Medulla oblongata (tissue), 1 donor: ENCODE measurements around the gene ZNF585A.
"Not testable (repeated sequence)": the region's sequence is repeated elsewhere in the genome, so short reads cannot be mapped to it uniquely, and the experiment has no call there.

Experiments used
- DNase-seq: peaks from one replicate; pipeline ENCODE4 v3.0.0-alpha.2; 2015; ENCODE audit errors: extremely low spot score

ZNF585A gene

GRCh38 chr19:37172368-37173366 is at the start of gene ZNF585A:
TSS of gene ZNF585A (minus strand) at chr19:37172695. CDS start at chr19:37169910, 2,785 bp downstream.
- peak; percentile 99 for DNase-seq

- no peak for DNase-seq
Measured at GRCh38 chr19:37221136-37221535, 48.6 kb upstream of the ZNF585A start.

- DNase-seq: no peak
Measured at GRCh38 chr19:37220383-37220782, 47.9 kb upstream of the ZNF585A start.

GRCh38 chr19:37218592-37218935 is 46.1 kb upstream of the ZNF585A start:
- peak; percentile 17 for DNase-seq

- peak; percentile 97 for DNase-seq
Measured at GRCh38 chr19:37217775-37218591, 45.5 kb upstream of the ZNF585A start, which contains the start of gene ZNF383. TSS of gene ZNF383 (plus strand) at chr19:37218214. CDS start at chr19:37230454, 12,240 bp downstream.

GRCh38 chr19:37217480-37217774 is 44.9 kb upstream of the ZNF585A start:
- DNase-seq: no peak

- no peak for DNase-seq
Measured at GRCh38 chr19:37197768-37198167, 25.3 kb upstream of the ZNF585A start.

GRCh38 chr19:37197115-37197514 is 24.6 kb upstream of the ZNF585A start:
- DNase-seq: not testable (repeated sequence)

GRCh38 chr19:37195248-37195647 is 22.8 kb upstream of the ZNF585A start:
- DNase-seq: not testable (repeated sequence)

- not testable (repeated sequence) for DNase-seq
Measured at GRCh38 chr19:37186071-37186470, 13.6 kb upstream of the ZNF585A start.

- no peak for DNase-seq
Measured at GRCh38 chr19:37165635-37166034, 6.9 kb downstream of the ZNF585A start.

GRCh38 chr19:37160153-37160552 is 12.3 kb downstream of the ZNF585A start:
- DNase-seq: no peak

- no peak for DNase-seq
Measured at GRCh38 chr19:37148214-37148613, 24.3 kb downstream of the ZNF585A start.

- no peak for DNase-seq
Measured at GRCh38 chr19:37136111-37136510, 36.4 kb downstream of the ZNF585A start.

- no peak for DNase-seq
Measured at GRCh38 chr19:37128821-37129177, 43.7 kb downstream of the ZNF585A start.

- DNase-seq: no peak
Measured at GRCh38 chr19:37127999-37128820, 44.3 kb downstream of the ZNF585A start.

GRCh38 chr19:37122093-37122492 is 50.4 kb downstream of the ZNF585A start:
- DNase-seq: not testable (repeated sequence)

GRCh38 chr19:37114001-37114400 is 58.5 kb downstream of the ZNF585A start:
- DNase-seq: no peak

GRCh38 chr19:37111753-37112152 is 60.7 kb downstream of the ZNF585A start:
- not testable (repeated sequence) for DNase-seq

GRCh38 chr19:37104135-37104534 is 68.4 kb downstream of the ZNF585A start:
- DNase-seq: not testable (repeated sequence)

- DNase-seq: no peak
Measured at GRCh38 chr19:37098570-37098969, 73.9 kb downstream of the ZNF585A start.

- no peak for DNase-seq
Measured at GRCh38 chr19:37095859-37096258, 76.6 kb downstream of the ZNF585A start.
